HG02885 (cell line): Measurements from ENCODE around the gene GALNT1.

Source experiments
- ATAC-seq: cut with Tn5 transposase; IDR thresholded peaks from one replicate; pipeline ENCODE4 v1.9.1; 2021; ENCODE audit warnings: mild to moderate bottlenecking; ENCODE audit not compliant: unreplicated experiment, poor library complexity

The GALNT1 gene

GRCh38 chr18:35661483-35662146, 80.1 kb downstream of the GALNT1 start:
- no peak for ATAC-seq

- ATAC-seq: peak; percentile 78
Observed at GRCh38 chr18:35662293-35663062, 80.9 kb downstream of the GALNT1 start.

- ATAC-seq: no peak
Observed at GRCh38 chr18:35671966-35672603, 90.5 kb downstream of the GALNT1 start.

GRCh38 chr18:35672897-35673296, 91.4 kb downstream of the GALNT1 start:
- ATAC-seq: no peak

GRCh38 chr18:35673682-35674081, 92.1 kb downstream of the GALNT1 start:
- ATAC-seq: no peak

- ATAC-seq: no peak
Observed at GRCh38 chr18:35680139-35680551, 98.6 kb downstream of the GALNT1 start.

GRCh38 chr18:35682281-35682867, 100.8 kb downstream of the GALNT1 start:
- no peak for ATAC-seq

- no peak for ATAC-seq
Observed at GRCh38 chr18:35683021-35683420, 101.5 kb downstream of the GALNT1 start.

- peak; percentile 86 for ATAC-seq
Observed at GRCh38 chr18:35688757-35689156, 107.2 kb downstream of the GALNT1 start.

- ATAC-seq: no peak
Observed at GRCh38 chr18:35689728-35690127, 108.2 kb downstream of the GALNT1 start.

- no peak for ATAC-seq
Observed at GRCh38 chr18:35691625-35692024, 110.1 kb downstream of the GALNT1 start.

GRCh38 chr18:35692866-35693265, 111.3 kb downstream of the GALNT1 start:
- no peak for ATAC-seq

GRCh38 chr18:35693829-35694228, 112.3 kb downstream of the GALNT1 start:
- no peak for ATAC-seq

GRCh38 chr18:35694808-35695207, 113.3 kb downstream of the GALNT1 start:
- no peak for ATAC-seq

- no peak for ATAC-seq
Observed at GRCh38 chr18:35695384-35695783, 113.8 kb downstream of the GALNT1 start.

- ATAC-seq: no peak
Observed at GRCh38 chr18:35695803-35696202, 114.3 kb downstream of the GALNT1 start.

- ATAC-seq: no peak
Observed at GRCh38 chr18:35696307-35696706, 114.8 kb downstream of the GALNT1 start.

GRCh38 chr18:35697869-35698268, 116.3 kb downstream of the GALNT1 start:
- ATAC-seq: no peak

GRCh38 chr18:35703043-35703688, 121.6 kb downstream of the GALNT1 start:
- ATAC-seq: no peak

- ATAC-seq: no peak
Observed at GRCh38 chr18:35705988-35706387, 124.4 kb downstream of the GALNT1 start.
